Measurements from ENCODE around the gene DPY30.
"Not testable (repeated sequence)": the region's sequence is repeated elsewhere in the genome, so short reads cannot be mapped to it uniquely, and the experiment has no call there.

The DPY30 gene
- total RNA-seq = 6.8 to 22.8 (median 15.8) reads per million in 17 experiments

GRCh38 chr2:32039447-32040219 lies at the start of gene DPY30:
TSS of gene DPY30 (minus strand) at chr2:32039805. CDS start at chr2:32039456, 349 bp downstream.
- DNase-seq = peak; percentile 94 to 97 (median 96)

- no peak for DNase-seq
These were observed 34.5 kb upstream of the DPY30 start for GRCh38 chr2:32074134-32074506.

- no peak for DNase-seq
These were observed 27.9 kb upstream of the DPY30 start for GRCh38 chr2:32067549-32067948.

GRCh38 chr2:32064713-32065112 lies 25.1 kb upstream of the DPY30 start:
- no peak for DNase-seq

GRCh38 chr2:32064021-32064601 lies 24.5 kb upstream of the DPY30 start:
- peak; percentile 56 to 78 (median 66) for DNase-seq

GRCh38 chr2:32063310-32064020 lies 23.9 kb upstream of the DPY30 start, which contains the start of gene SPAST:
TSS of gene SPAST (plus strand) at chr2:32063556. CDS start at chr2:32063832, 276 bp downstream.
- peak; percentile 99 to 100 (median 99) for DNase-seq

GRCh38 chr2:32061973-32062861 lies 22.6 kb upstream of the DPY30 start:
- DNase-seq = peak; percentile 26 to 50 (median 40)

GRCh38 chr2:32061430-32061829 lies 21.8 kb upstream of the DPY30 start:
- DNase-seq = no peak

- DNase-seq = no peak
These were observed 20.7 kb upstream of the DPY30 start for GRCh38 chr2:32060266-32060665.

GRCh38 chr2:32058130-32058529 lies 18.5 kb upstream of the DPY30 start:
- DNase-seq = no peak

GRCh38 chr2:32054583-32054982 lies 15.0 kb upstream of the DPY30 start:
- DNase-seq = not testable (repeated sequence)

- no peak for DNase-seq
These were observed 12.3 kb upstream of the DPY30 start for GRCh38 chr2:32051836-32052439.

GRCh38 chr2:32043561-32043960 lies 4.0 kb upstream of the DPY30 start:
- DNase-seq = no peak

- DNase-seq = not testable (repeated sequence)
These were observed 5.3 kb downstream of the DPY30 start for GRCh38 chr2:32034198-32034887.

GRCh38 chr2:32018789-32019482 lies 20.7 kb downstream of the DPY30 start:
- DNase-seq = not testable (repeated sequence)

- no peak for DNase-seq
These were observed 26.7 kb downstream of the DPY30 start for GRCh38 chr2:32012872-32013271.

- DNase-seq = peak; percentile 5 to 71 (median 40)
These were observed 28.1 kb downstream of the DPY30 start for GRCh38 chr2:32011485-32011960.

- DNase-seq = peak; percentile 95 to 98 (median 97)
These were observed 28.7 kb downstream of the DPY30 start, which contains the start of gene MEMO1 for GRCh38 chr2:32010670-32011484. TSS of gene MEMO1 (minus strand) at chr2:32011008. CDS start at chr2:32010247, 761 bp downstream.

- peak; percentile 38 to 81 (median 63) for DNase-seq
These were observed 29.3 kb downstream of the DPY30 start for GRCh38 chr2:32010280-32010669.
